ENCODE data around the gene LEF1.
A peak's percentile ranks its signal among the peaks of the same experiment; 100 is the strongest.

Gene LEF1

GRCh38 chr4:108129196-108129595 is 39.5 kb downstream of the LEF1 start:
- TF ChIP-seq CTCF (IDR thresholded peaks at IDR 0.05; ENCODE audit: low read depth, low read length) = no peak
- no peak overlapping the region for H3K4me3 ChIP-seq (replicated peaks in 1 of 2; ENCODE audit: low read depth in 2 of 2, low read length in 2 of 2)
- no peak for DNase-seq (ENCODE audit: low read depth in 2 of 2)

DNA sequence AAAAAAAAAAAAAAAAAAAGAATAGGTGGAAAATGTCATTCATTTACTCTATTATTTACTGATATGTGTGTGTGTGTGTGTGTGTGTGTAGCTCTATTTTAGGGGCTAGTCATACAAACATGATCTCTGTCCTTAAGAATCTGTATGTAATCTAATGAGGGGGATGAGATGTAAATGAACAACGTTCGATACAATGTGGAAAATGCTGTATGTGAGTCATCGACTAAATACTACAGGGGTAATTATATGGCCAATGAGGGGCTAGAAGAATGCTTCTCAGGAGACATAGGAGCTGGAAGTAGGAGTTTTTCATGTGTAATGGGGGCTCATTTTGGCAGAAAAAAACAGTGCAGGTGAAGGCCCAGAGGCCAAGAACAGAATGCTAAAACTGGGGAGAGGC is 41.9 kb downstream of the LEF1 start:
- H3K4me3 ChIP-seq (replicated peaks in 1 of 2; ENCODE audit: low read depth in 2 of 2, low read length in 2 of 2) = no peak overlapping the region
- no peak for DNase-seq (ENCODE audit: low read depth in 2 of 2)
- no peak for TF ChIP-seq CTCF (IDR thresholded peaks at IDR 0.05; ENCODE audit: low read depth, low read length)

- no peak overlapping the region for H3K4me3 ChIP-seq (replicated peaks in 1 of 2; ENCODE audit: low read depth in 2 of 2, low read length in 2 of 2)
- no peak for DNase-seq (ENCODE audit: low read depth in 2 of 2)
- no peak for TF ChIP-seq CTCF (IDR thresholded peaks at IDR 0.05; ENCODE audit: low read depth, low read length)
These were observed 47.9 kb downstream of the LEF1 start for GRCh38 chr4:108120789-108121188.

GRCh38 chr4:108119199-108119800 is 49.4 kb downstream of the LEF1 start:
- no peak overlapping the region for H3K4me3 ChIP-seq (replicated peaks in 1 of 2; ENCODE audit: low read depth in 2 of 2, low read length in 2 of 2)
- no peak for DNase-seq (ENCODE audit: low read depth in 2 of 2)
- TF ChIP-seq CTCF (IDR thresholded peaks at IDR 0.05; ENCODE audit: low read depth, low read length) = no peak

- TF ChIP-seq CTCF (IDR thresholded peaks at IDR 0.05; ENCODE audit: low read depth, low read length) = no peak
- peak in 1 of 2 donors; percentile 4 for DNase-seq (ENCODE audit: low read depth in 2 of 2)
- no peak overlapping the region for H3K4me3 ChIP-seq (replicated peaks in 1 of 2; ENCODE audit: low read depth in 2 of 2, low read length in 2 of 2)
These were observed 50.2 kb downstream of the LEF1 start for GRCh38 chr4:108118505-108118904.

- DNase-seq (ENCODE audit: low read depth in 2 of 2) = no peak
- no peak for TF ChIP-seq CTCF (IDR thresholded peaks at IDR 0.05; ENCODE audit: low read depth, low read length)
- no peak overlapping the region for H3K4me3 ChIP-seq (replicated peaks in 1 of 2; ENCODE audit: low read depth in 2 of 2, low read length in 2 of 2)
These were observed 51.1 kb downstream of the LEF1 start for GRCh38 chr4:108117418-108118182.

Data from cardiac fibroblast (primary cell).